Esophagus muscularis mucosa (tissue), 4 donors: Measurements from ENCODE around the gene STAT5B. TPM values are rescaled to one million over a fixed set of nuclear protein-coding genes. Genes with fewer than 3 reads are reported as not detected.
"Not testable (repeated sequence)": the region's sequence is repeated elsewhere in the genome, so short reads cannot be mapped to it uniquely, and the experiment has no call there.

Source experiments
- DNase-seq: peaks from one replicate; pipeline ENCODE4 v3.0.0-alpha.2; 2017; ENCODE audit errors: extremely low spot score
- H3K27ac ChIP-seq, 4 donors: fragments of 200-600 bp; sonication (generic); replicated peaks in 1 of 4; 1 replicate in 3 of 4; 2 replicates in 1 of 4; pipeline ENCODE4 v1.5.1; 2016 to 2019; ENCODE audit warnings: mild to moderate bottlenecking in 1 of 4
- H3K27me3 ChIP-seq, 4 donors: fragments of 200-600 bp; sonication (generic); one replicate each; pipeline versions ENCODE4 v1.5.1 to v1.6.0; 2016 to 2019
- H3K36me3 ChIP-seq, 4 donors: fragments of 200-600 bp; sonication (generic); one replicate each; pipeline ENCODE4 v1.5.1; 2016 to 2019
- H3K4me1 ChIP-seq, 4 donors: fragments of 200-600 bp; sonication (generic); one replicate each; pipeline ENCODE4 v1.5.1; 2016 to 2019
- H3K4me3 ChIP-seq, 4 donors: fragments of 200-600 bp; sonication (generic); 1 replicate in 2 of 4; 2 replicates in 2 of 4; pipeline ENCODE4 v1.5.1; 2016 to 2019; ENCODE audit warnings: mild to moderate bottlenecking in 4 of 4, moderate library complexity in 1 of 4
- H3K9me3 ChIP-seq, 4 donors: fragments of 200-600 bp; sonication (generic); 1 replicate in 3 of 4; 2 replicates in 1 of 4; pipeline ENCODE4 v1.5.1; 2016 to 2019
- CTCF ChIP-seq, 3 experiments: fragments of 200-600 bp in 2 of 3; fragments of 450-650 bp in 1 of 3; sonication (generic) in 2 of 3; IDR thresholded peaks; one replicate each; pipeline ENCODE4 v1.5.1; 2017 to 2019; ENCODE audit warnings: antibody characterized with exemption in 3 of 3, mild to moderate bottlenecking in 2 of 3, moderate library complexity in 1 of 3
- EP300 ChIP-seq: sonication (generic); formaldehyde crosslinking; IDR thresholded peaks from one replicate; pipeline ENCODE4 v1.6.1; 2017; ENCODE audit warnings: antibody characterized with exemption
- POLR2A ChIP-seq: fragments of 450-650 bp; IDR thresholded peaks from one replicate; pipeline ENCODE4 v1.6.1; 2017; ENCODE audit warnings: antibody characterized with exemption, moderate library complexity, mild to moderate bottlenecking, low read depth
- POLR2AphosphoS5 ChIP-seq, 2 donors: sonication (generic); formaldehyde crosslinking; IDR thresholded peaks; one replicate each; pipeline ENCODE4 v1.6.1; 2017; ENCODE audit warnings: antibody characterized with exemption in 2 of 2
- WGBS: methylation state at CpG from one replicate; pipeline ENCODE4 v1.1.5; 2018; 5-methylcytosine and 5-hydroxymethylcytosine counted together
- intact Hi-C: fragments of 100-400 bp; cut with DNase I; formaldehyde crosslinking; loops from one replicate; pipeline ENCODE4 v1.15.1; 2023
- total RNA-seq, 4 donors: library from RNA; depleted of rRNA; stranded (reverse); fragments of >200 nt; gene quantifications; one replicate each; pipeline versions ENCODE4 v1.1.0 to v1.2.1, GENCODE V29; 2016

Gene STAT5B
- total RNA-seq, 4 donors from 2014 or later, result 75.0 to 93.4 (median 85.2) TPM

- intact Hi-C loops, result no loop called here
- peak overlapping the region in 2 of 4 donors; percentile 87 to 88 for H3K27ac ChIP-seq
- H3K4me1 ChIP-seq, result peaks cover 23 to 45% (median 42%) of the 10 kb centered on the region in 4 donors
- DNase-seq, result no peak
- no peak for TF ChIP-seq POLR2A
- TF ChIP-seq CTCF (IDR thresholded peaks at IDR 0.05), result no peak
- TF ChIP-seq EP300, result no peak
- TF ChIP-seq POLR2AphosphoS5 (IDR thresholded peaks at IDR 0.05), result no peak
- H3K4me3 ChIP-seq, result no peak overlapping the region
- H3K9me3 ChIP-seq, result no peaks in the 10 kb centered on the region
- H3K36me3 ChIP-seq, result peaks cover 43 to 91% (median 76%) of the 10 kb centered on the region in 4 donors
- WGBS, result 85% methylated on average over 7 of the region's 7 CpGs
- H3K27me3 ChIP-seq, result peaks cover 0 to 4% (median 0%) of the 10 kb centered on the region in 4 donors
Observed at GRCh38 chr17:42308446-42308845, 32.3 kb upstream of the STAT5B start.

GRCh38 chr17:42307362-42307927, 31.3 kb upstream of the STAT5B start:
- H3K4me1 ChIP-seq, result peaks cover 16 to 35% (median 34%) of the 10 kb centered on the region in 4 donors
- intact Hi-C loops, result no loop called here
- H3K27ac ChIP-seq, result no peak overlapping the region
- H3K27me3 ChIP-seq, result peaks cover 0 to 4% (median 0%) of the 10 kb centered on the region in 4 donors
- H3K4me3 ChIP-seq, result no peak overlapping the region
- peaks cover 51 to 93% (median 82%) of the 10 kb centered on the region in 4 donors for H3K36me3 ChIP-seq
- DNase-seq, result no peak
- H3K9me3 ChIP-seq, result no peaks in the 10 kb centered on the region
- WGBS, result 92% methylated on average over 4 of the region's 19 CpGs
- no peak for TF ChIP-seq POLR2AphosphoS5 (IDR thresholded peaks at IDR 0.05)
- TF ChIP-seq CTCF (IDR thresholded peaks at IDR 0.05), result no peak
- no peak for TF ChIP-seq EP300
- no peak for TF ChIP-seq POLR2A

- no peak for DNase-seq
- Histone ChIP-seq H3K36me3 (peaks cover 62 to 97% (median 93%) of the 10 kb centered on the region in 4 donors), H3K4me1 (peaks cover 5 to 25% (median 23%) of the 10 kb centered on the region in 4 donors), H3K9me3 (no peaks in the 10 kb centered on the region), H3K4me3 (no peak overlapping the region), H3K27ac (no peak overlapping the region), H3K27me3 (no peaks in the 10 kb centered on the region)
- TF ChIP-seq POLR2A (no peak), POLR2AphosphoS5 (IDR thresholded peaks at IDR 0.05) (no peak), CTCF (IDR thresholded peaks at IDR 0.05) (no peak), EP300 (no peak)
- intact Hi-C loops, result no loop called here
- WGBS, result 95% methylated on average over 5 of the region's 5 CpGs
Observed at GRCh38 chr17:42306385-42306667, 30.1 kb upstream of the STAT5B start.

- 93% methylated on average over 17 of the region's 18 CpGs for WGBS
- TF ChIP-seq EP300, result no peak
- TF ChIP-seq POLR2A, result no peak
- no peak for TF ChIP-seq POLR2AphosphoS5 (IDR thresholded peaks at IDR 0.05)
- no peak for TF ChIP-seq CTCF (IDR thresholded peaks at IDR 0.05)
- no peak for DNase-seq
- peaks cover 68 to 98% (median 94%) of the 10 kb centered on the region in 4 donors for H3K36me3 ChIP-seq
- H3K27ac ChIP-seq, result no peak overlapping the region
- no peak overlapping the region for H3K4me3 ChIP-seq
- intact Hi-C loops, result no loop called here
- no peaks in the 10 kb centered on the region for H3K27me3 ChIP-seq
- no peaks in the 10 kb centered on the region for H3K9me3 ChIP-seq
- H3K4me1 ChIP-seq, result peaks cover 0 to 19% (median 18%) of the 10 kb centered on the region in 4 donors
Observed at GRCh38 chr17:42305543-42306384, 29.6 kb upstream of the STAT5B start.

GRCh38 chr17:42305031-42305330, 28.8 kb upstream of the STAT5B start:
- DNase-seq, intact Hi-C loops, H3K27me3 ChIP-seq, H3K9me3 ChIP-seq, H3K27ac ChIP-seq, H3K4me3 ChIP-seq: not testable (repeated sequence)
- 98% methylated on average over 5 of the region's 6 CpGs for WGBS
- Histone ChIP-seq H3K4me1 (peaks cover 0 to 12% (median 10%) of the 10 kb centered on the region in 4 donors), H3K36me3 (peaks cover 69 to 98% (median 91%) of the 10 kb centered on the region in 4 donors)
